Hepatocyte (in vitro differentiated cells): ENCODE data around the gene MTARC2.

Experiments used
- EZH2 ChIP-seq: fragments of 200-600 bp; sonication (generic); IDR thresholded peaks from 2 replicates; pipeline ENCODE4 v1.6.1; 2016; ENCODE audit warnings: antibody characterized with exemption, mild to moderate bottlenecking, borderline replicate concordance
- EZH2phosphoT487 ChIP-seq: fragments of 200-600 bp; sonication (generic); IDR thresholded peaks from one replicate; pipeline ENCODE4 v1.6.1; 2018; ENCODE audit warnings: antibody characterized with exemption, mild to moderate bottlenecking, low read depth, moderate library complexity; ENCODE audit not compliant: unreplicated experiment, severe bottlenecking
- TF ChIP-seq, protein P1 (sequence below): fragments of 200-600 bp; sonication (generic); IDR thresholded peaks from 2 replicates; pipeline ENCODE4 v1.5.1; 2016; ENCODE audit warnings: antibody characterized with exemption, mild to moderate bottlenecking; ENCODE audit not compliant: poor library complexity

DNA sequence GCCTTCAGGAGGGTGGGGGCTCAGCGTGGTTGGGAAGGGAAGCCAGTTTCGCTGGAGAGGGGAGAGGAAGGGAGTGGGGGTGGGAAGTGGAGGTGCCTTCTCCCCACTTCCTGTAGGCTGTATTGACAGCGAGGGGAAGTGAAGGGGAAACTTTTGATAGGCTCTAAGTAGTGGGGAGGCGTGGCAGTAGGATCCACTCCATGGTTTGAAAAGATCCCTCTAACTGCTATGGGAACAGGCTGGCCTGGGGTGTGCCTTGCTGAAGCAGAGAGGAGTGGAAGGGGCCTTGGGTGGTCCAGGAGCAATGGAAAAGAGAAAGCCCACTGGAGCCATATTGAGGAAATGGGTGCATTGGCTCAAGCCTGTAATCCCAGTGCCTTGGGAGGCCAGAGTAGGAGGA is 37.8 kb upstream of the MTARC2 start:
- TF ChIP-seq, protein P1, sequence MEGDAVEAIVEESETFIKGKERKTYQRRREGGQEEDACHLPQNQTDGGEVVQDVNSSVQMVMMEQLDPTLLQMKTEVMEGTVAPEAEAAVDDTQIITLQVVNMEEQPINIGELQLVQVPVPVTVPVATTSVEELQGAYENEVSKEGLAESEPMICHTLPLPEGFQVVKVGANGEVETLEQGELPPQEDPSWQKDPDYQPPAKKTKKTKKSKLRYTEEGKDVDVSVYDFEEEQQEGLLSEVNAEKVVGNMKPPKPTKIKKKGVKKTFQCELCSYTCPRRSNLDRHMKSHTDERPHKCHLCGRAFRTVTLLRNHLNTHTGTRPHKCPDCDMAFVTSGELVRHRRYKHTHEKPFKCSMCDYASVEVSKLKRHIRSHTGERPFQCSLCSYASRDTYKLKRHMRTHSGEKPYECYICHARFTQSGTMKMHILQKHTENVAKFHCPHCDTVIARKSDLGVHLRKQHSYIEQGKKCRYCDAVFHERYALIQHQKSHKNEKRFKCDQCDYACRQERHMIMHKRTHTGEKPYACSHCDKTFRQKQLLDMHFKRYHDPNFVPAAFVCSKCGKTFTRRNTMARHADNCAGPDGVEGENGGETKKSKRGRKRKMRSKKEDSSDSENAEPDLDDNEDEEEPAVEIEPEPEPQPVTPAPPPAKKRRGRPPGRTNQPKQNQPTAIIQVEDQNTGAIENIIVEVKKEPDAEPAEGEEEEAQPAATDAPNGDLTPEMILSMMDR, result no peak
- TF ChIP-seq EZH2phosphoT487 (no peak), EZH2 (no peak)
